ENCODE measurements around the gene SPACDR.

DNA sequence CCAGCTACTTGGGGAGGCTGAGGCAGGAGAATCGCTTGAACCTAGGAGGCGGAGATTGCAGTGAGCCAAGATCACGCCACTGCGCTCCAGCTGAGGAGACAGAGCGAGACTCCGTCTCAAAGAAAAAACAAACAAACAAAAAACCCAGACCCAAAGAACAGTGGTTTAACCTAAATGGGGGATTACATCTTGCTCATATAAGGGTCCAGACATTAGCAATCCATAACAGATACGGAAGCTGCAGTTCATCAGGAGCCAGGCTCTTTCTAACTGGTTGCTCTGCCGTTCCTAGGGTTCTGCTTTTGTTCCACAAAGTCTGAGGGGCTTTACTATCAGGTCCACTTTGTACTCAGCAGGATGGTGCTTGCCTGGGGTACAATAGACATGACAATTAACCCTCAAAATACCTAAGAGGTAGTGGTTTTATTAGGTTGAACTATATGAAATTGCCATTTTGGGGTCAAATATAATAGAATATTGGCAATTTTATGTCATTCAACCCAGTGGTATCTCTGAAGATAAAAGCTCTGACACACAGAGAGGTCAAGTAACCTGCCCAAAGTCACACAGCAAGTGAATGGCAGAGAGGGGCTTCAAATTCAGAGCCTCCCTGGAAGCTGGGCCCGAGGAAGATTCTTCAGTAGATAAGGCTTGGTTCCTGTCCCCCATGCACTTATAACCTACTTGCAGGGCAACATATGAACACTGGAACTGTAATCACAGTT, 41.0 kb upstream of the SPACDR start:
- TF ChIP-seq, protein P1, sequence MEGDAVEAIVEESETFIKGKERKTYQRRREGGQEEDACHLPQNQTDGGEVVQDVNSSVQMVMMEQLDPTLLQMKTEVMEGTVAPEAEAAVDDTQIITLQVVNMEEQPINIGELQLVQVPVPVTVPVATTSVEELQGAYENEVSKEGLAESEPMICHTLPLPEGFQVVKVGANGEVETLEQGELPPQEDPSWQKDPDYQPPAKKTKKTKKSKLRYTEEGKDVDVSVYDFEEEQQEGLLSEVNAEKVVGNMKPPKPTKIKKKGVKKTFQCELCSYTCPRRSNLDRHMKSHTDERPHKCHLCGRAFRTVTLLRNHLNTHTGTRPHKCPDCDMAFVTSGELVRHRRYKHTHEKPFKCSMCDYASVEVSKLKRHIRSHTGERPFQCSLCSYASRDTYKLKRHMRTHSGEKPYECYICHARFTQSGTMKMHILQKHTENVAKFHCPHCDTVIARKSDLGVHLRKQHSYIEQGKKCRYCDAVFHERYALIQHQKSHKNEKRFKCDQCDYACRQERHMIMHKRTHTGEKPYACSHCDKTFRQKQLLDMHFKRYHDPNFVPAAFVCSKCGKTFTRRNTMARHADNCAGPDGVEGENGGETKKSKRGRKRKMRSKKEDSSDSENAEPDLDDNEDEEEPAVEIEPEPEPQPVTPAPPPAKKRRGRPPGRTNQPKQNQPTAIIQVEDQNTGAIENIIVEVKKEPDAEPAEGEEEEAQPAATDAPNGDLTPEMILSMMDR (IDR thresholded peaks at IDR 0.05) = no peak
- TF ChIP-seq POLR2A (IDR thresholded peaks at IDR 0.05) = no peak

Data from adrenal gland (tissue), 5 donors.